Ammon's horn (tissue), 1 donor: ENCODE measurements around the gene CCDC93.
"Not testable (repeated sequence)": the region's sequence is repeated elsewhere in the genome, so short reads cannot be mapped to it uniquely, and the experiment has no call there.

Experiments used
- DNase-seq: peaks from one replicate; pipeline ENCODE4 v3.0.0-alpha.2; 2016; ENCODE audit warnings: low spot score

The CCDC93 gene

GRCh38 chr2:117953231-117953630 is 60.6 kb downstream of the CCDC93 start:
- DNase-seq, result no peak

GRCh38 chr2:117952701-117953100 is 61.2 kb downstream of the CCDC93 start:
- no peak for DNase-seq

GRCh38 chr2:117952228-117952627 is 61.6 kb downstream of the CCDC93 start:
- DNase-seq, result no peak

- DNase-seq, result no peak
Measured at GRCh38 chr2:117949806-117950205, 64.1 kb downstream of the CCDC93 start.

GRCh38 chr2:117948615-117949014 is 65.3 kb downstream of the CCDC93 start:
- DNase-seq, result no peak

GRCh38 chr2:117945296-117945695 is 68.6 kb downstream of the CCDC93 start:
- no peak for DNase-seq

GRCh38 chr2:117944816-117945215 is 69.1 kb downstream of the CCDC93 start:
- no peak for DNase-seq

GRCh38 chr2:117943013-117943672 is 70.7 kb downstream of the CCDC93 start:
- DNase-seq, result no peak

GRCh38 chr2:117942551-117942950 is 71.3 kb downstream of the CCDC93 start:
- DNase-seq, result no peak

GRCh38 chr2:117941693-117942092 is 72.2 kb downstream of the CCDC93 start:
- no peak for DNase-seq

- no peak for DNase-seq
Measured at GRCh38 chr2:117940436-117940835, 73.4 kb downstream of the CCDC93 start.

- no peak for DNase-seq
Measured at GRCh38 chr2:117938611-117939010, 75.3 kb downstream of the CCDC93 start.

GRCh38 chr2:117936871-117937428 is 76.9 kb downstream of the CCDC93 start:
- DNase-seq, result peak; percentile 29

- DNase-seq, result no peak
Measured at GRCh38 chr2:117935954-117936353, 77.9 kb downstream of the CCDC93 start.

- no peak for DNase-seq
Measured at GRCh38 chr2:117935456-117935855, 78.4 kb downstream of the CCDC93 start.

- DNase-seq, result no peak
Measured at GRCh38 chr2:117933884-117934354, 80.0 kb downstream of the CCDC93 start.

- DNase-seq, result no peak
Measured at GRCh38 chr2:117931978-117932377, 81.9 kb downstream of the CCDC93 start.

GRCh38 chr2:117931266-117931665 is 82.6 kb downstream of the CCDC93 start:
- DNase-seq, result no peak

GRCh38 chr2:117930775-117931174 is 83.1 kb downstream of the CCDC93 start:
- DNase-seq, result no peak

GRCh38 chr2:117923471-117923870 is 90.4 kb downstream of the CCDC93 start:
- DNase-seq, result not testable (repeated sequence)

- DNase-seq, result no peak
Measured at GRCh38 chr2:117921520-117921919, 92.3 kb downstream of the CCDC93 start.

GRCh38 chr2:117918608-117919007 is 95.3 kb downstream of the CCDC93 start:
- no peak for DNase-seq

- DNase-seq, result no peak
Measured at GRCh38 chr2:117917223-117917917, 96.5 kb downstream of the CCDC93 start.
